ENCODE results near the gene THAP7. TPM values are rescaled to one million over a fixed set of nuclear protein-coding genes. Genes with fewer than 3 reads are reported as not detected.

The THAP7 gene
- total RNA-seq, 1 donor from 2014 or later: 12.2 TPM

- H3K4me1 Mint-ChIP-seq (ENCODE audit: low read depth, unreplicated experiment): peaks cover 16% of the 10 kb centered on the region
- H3K36me3 Mint-ChIP-seq (ENCODE audit: low read depth, unreplicated experiment): no peaks in the 10 kb centered on the region
- Histone ChIP-seq H3K4me2 (ENCODE audit: low read length) (no peak overlapping the region), H3K9me3 (ENCODE audit: insufficient read depth, low read depth, low read length) (no peaks in the 10 kb centered on the region), H3K9ac (ENCODE audit: low read length) (no peak overlapping the region), H3K27me3 (ENCODE audit: insufficient read depth, low read length) (peaks cover 15% of the 10 kb centered on the region), H4K20me1 (ENCODE audit: insufficient read depth, low read length) (no peaks in the 10 kb centered on the region), H3K4me1 (ENCODE audit: insufficient read depth, low read length) (peaks cover 10% of the 10 kb centered on the region), H2AFZ (ENCODE audit: low read depth, low read length) (no peak overlapping the region), H3K27ac (ENCODE audit: low read depth, low read length) (no peak overlapping the region), H3K4me3 (ENCODE audit: insufficient read depth, low read depth, low read length) (no peak overlapping the region), H3K79me2 (ENCODE audit: insufficient read depth, low read length) (no peaks in the 10 kb centered on the region), H3K36me3 (ENCODE audit: insufficient read depth, low read length) (no peaks in the 10 kb centered on the region)
- no peak for TF ChIP-seq EZH2 (IDR thresholded peaks at IDR 0.05; ENCODE audit: insufficient read depth, low read length)
- H3K27me3 Mint-ChIP-seq (ENCODE audit: low read depth, unreplicated experiment): peaks cover 19% of the 10 kb centered on the region
- no peak for FAIRE-seq
- no peak overlapping the region for H3K27ac Mint-ChIP-seq (ENCODE audit: unreplicated experiment)
- H3K4me3 Mint-ChIP-seq (ENCODE audit: unreplicated experiment): no peak overlapping the region
- no peak for DNase-seq (ENCODE audit: low read depth)
- H3K9me3 Mint-ChIP-seq (ENCODE audit: unreplicated experiment): no peaks in the 10 kb centered on the region
Observed at GRCh38 chr22:21034989-21035388, 33.1 kb upstream of the THAP7 start.

GRCh38 chr22:21033895-21034294 lies 32.0 kb upstream of the THAP7 start:
- Mint-ChIP-seq H3K4me1 (ENCODE audit: low read depth, unreplicated experiment) (peaks cover 13% of the 10 kb centered on the region), H3K27me3 (ENCODE audit: low read depth, unreplicated experiment) (peaks cover 29% of the 10 kb centered on the region), H3K9me3 (ENCODE audit: unreplicated experiment) (no peaks in the 10 kb centered on the region), H3K36me3 (ENCODE audit: low read depth, unreplicated experiment) (no peaks in the 10 kb centered on the region), H3K27ac (ENCODE audit: unreplicated experiment) (no peak overlapping the region), H3K4me3 (ENCODE audit: unreplicated experiment) (no peak overlapping the region)
- H3K9me3 ChIP-seq (ENCODE audit: insufficient read depth, low read depth, low read length): no peaks in the 10 kb centered on the region
- no peak overlapping the region for H3K9ac ChIP-seq (ENCODE audit: low read length)
- H2AFZ ChIP-seq (ENCODE audit: low read depth, low read length): no peak overlapping the region
- H3K27ac ChIP-seq (ENCODE audit: low read depth, low read length): no peak overlapping the region
- H3K4me2 ChIP-seq (ENCODE audit: low read length): no peak overlapping the region
- H3K79me2 ChIP-seq (ENCODE audit: insufficient read depth, low read length): no peaks in the 10 kb centered on the region
- FAIRE-seq: no peak
- peaks cover 15% of the 10 kb centered on the region for H3K27me3 ChIP-seq (ENCODE audit: insufficient read depth, low read length)
- DNase-seq (ENCODE audit: low read depth): no peak
- no peaks in the 10 kb centered on the region for H3K36me3 ChIP-seq (ENCODE audit: insufficient read depth, low read length)
- H3K4me1 ChIP-seq (ENCODE audit: insufficient read depth, low read length): peaks cover 9% of the 10 kb centered on the region
- no peaks in the 10 kb centered on the region for H4K20me1 ChIP-seq (ENCODE audit: insufficient read depth, low read length)
- TF ChIP-seq CTCF (IDR thresholded peaks at IDR 0.05; ENCODE audit: insufficient read depth, low read depth, low read length) (no peak), EZH2 (IDR thresholded peaks at IDR 0.05; ENCODE audit: insufficient read depth, low read length) (no peak)
- no peak overlapping the region for H3K4me3 ChIP-seq (ENCODE audit: insufficient read depth, low read depth, low read length)

- no peaks in the 10 kb centered on the region for H4K20me1 ChIP-seq (ENCODE audit: insufficient read depth, low read length)
- no peaks in the 10 kb centered on the region for H3K36me3 Mint-ChIP-seq (ENCODE audit: low read depth, unreplicated experiment)
- peaks cover 9% of the 10 kb centered on the region for H3K4me1 Mint-ChIP-seq (ENCODE audit: low read depth, unreplicated experiment)
- H3K27me3 ChIP-seq (ENCODE audit: insufficient read depth, low read length): peaks cover 15% of the 10 kb centered on the region
- DNase-seq (ENCODE audit: low read depth): no peak
- TF ChIP-seq EZH2 (IDR thresholded peaks at IDR 0.05; ENCODE audit: insufficient read depth, low read length): no peak
- no peak for TF ChIP-seq CTCF (IDR thresholded peaks at IDR 0.05; ENCODE audit: insufficient read depth, low read depth, low read length)
- no peak overlapping the region for H3K4me3 Mint-ChIP-seq (ENCODE audit: unreplicated experiment)
- H3K36me3 ChIP-seq (ENCODE audit: insufficient read depth, low read length): no peaks in the 10 kb centered on the region
- H3K9me3 Mint-ChIP-seq (ENCODE audit: unreplicated experiment): no peaks in the 10 kb centered on the region
- no peak overlapping the region for H3K27ac ChIP-seq (ENCODE audit: low read depth, low read length)
- no peak overlapping the region for H3K9ac ChIP-seq (ENCODE audit: low read length)
- H3K27me3 Mint-ChIP-seq (ENCODE audit: low read depth, unreplicated experiment): peaks cover 29% of the 10 kb centered on the region
- no peaks in the 10 kb centered on the region for H3K79me2 ChIP-seq (ENCODE audit: insufficient read depth, low read length)
- H3K4me3 ChIP-seq (ENCODE audit: insufficient read depth, low read depth, low read length): no peak overlapping the region
- no peaks in the 10 kb centered on the region for H3K9me3 ChIP-seq (ENCODE audit: insufficient read depth, low read depth, low read length)
- FAIRE-seq: no peak
- H2AFZ ChIP-seq (ENCODE audit: low read depth, low read length): no peak overlapping the region
- H3K4me1 ChIP-seq (ENCODE audit: insufficient read depth, low read length): peaks cover 3% of the 10 kb centered on the region
- H3K27ac Mint-ChIP-seq (ENCODE audit: unreplicated experiment): no peak overlapping the region
- peak overlapping the region; percentile 65 for H3K4me2 ChIP-seq (ENCODE audit: low read length)
Observed at GRCh38 chr22:21032868-21033688, 31.2 kb upstream of the THAP7 start.
